ENCODE results near the gene NME3. TPM values are rescaled to one million over a fixed set of nuclear protein-coding genes. Genes with fewer than 3 reads are reported as not detected.
A peak's percentile ranks its signal among the peaks of the same experiment; 100 is the strongest.

NME3 gene
- total RNA-seq, 1 donor from 2014 or later = 326 TPM

- no peak for DNase-seq (ENCODE audit: low spot score in 2 of 2)
- H3K27me3 ChIP-seq = no peaks in the 10 kb centered on the region
- H3K4me3 ChIP-seq = no peak overlapping the region
- peaks cover 19 to 25% of the 10 kb centered on the region in 2 donors for H3K4me1 ChIP-seq
- no peak for TF ChIP-seq CTCF (IDR thresholded peaks at IDR 0.05)
- H3K27ac ChIP-seq = no peak overlapping the region
- no peaks in the 10 kb centered on the region for H3K9me3 ChIP-seq
- peaks cover 41 to 51% of the 10 kb centered on the region in 2 donors for H3K36me3 ChIP-seq
- intact Hi-C loops (cut with DNase I) = no loop called here
Measured at GRCh38 chr16:1775006-1775845, 3.9 kb upstream of the NME3 start.

- TF ChIP-seq CTCF (IDR thresholded peaks at IDR 0.05) = no peak
- Histone ChIP-seq H3K27me3 (no peaks in the 10 kb centered on the region), H3K27ac (peak overlapping the region; percentile 95), H3K9me3 (no peaks in the 10 kb centered on the region), H3K4me1 (peaks cover 19 to 28% of the 10 kb centered on the region in 2 donors), H3K4me3 (peak overlapping the region; percentile 98 to 99), H3K36me3 (peaks cover 33 to 42% of the 10 kb centered on the region in 2 donors)
- DNase-seq (ENCODE audit: low spot score in 2 of 2) = no peak
- intact Hi-C loops (cut with DNase I) = loop anchor here (5.0 kb wide), 1 partner anchor 97 kb away; the partner anchor contains the start of gene JPT2
Measured at GRCh38 chr16:1774448-1774780, 3.1 kb upstream of the NME3 start.

GRCh38 chr16:1773703-1774447 lies 2.5 kb upstream of the NME3 start:
- peaks cover 19 to 28% of the 10 kb centered on the region in 2 donors for H3K4me1 ChIP-seq
- H3K36me3 ChIP-seq = peaks cover 30 to 43% of the 10 kb centered on the region in 2 donors
- no peak for TF ChIP-seq CTCF (IDR thresholded peaks at IDR 0.05)
- intact Hi-C loops (cut with DNase I) = loop anchor here (1.0 to 5.0 kb wide), 3 partner anchors 8 to 97 kb away; partner anchors contain the start of genes FAHD1, HAGH, JPT2 and NUBP2
- peak overlapping the region; percentile 98 to 99 for H3K4me3 ChIP-seq
- H3K27me3 ChIP-seq = no peaks in the 10 kb centered on the region
- DNase-seq (ENCODE audit: low spot score in 2 of 2) = no peak
- H3K27ac ChIP-seq = peak overlapping the region; percentile 95
- H3K9me3 ChIP-seq = no peaks in the 10 kb centered on the region

- peak; percentile 68 to 82 (median 75) for TF ChIP-seq CTCF (IDR thresholded peaks at IDR 0.05)
- peak within 1 kb of the TSS; percentile 95 for H3K27ac ChIP-seq
- peak within 1 kb of the TSS; percentile 98 to 99 for H3K4me3 ChIP-seq
- intact Hi-C loops (cut with DNase I) = loop anchor here (1.0 to 5.0 kb wide), 3 partner anchors 9 to 96 kb away; partner anchors contain the start of genes FAHD1, HAGH, JPT2 and NUBP2
- DNase-seq (ENCODE audit: low spot score in 2 of 2) = peak in 1 of 2 donors; percentile 88
- no peaks in the 10 kb centered on the region for H3K27me3 ChIP-seq
- H3K9me3 ChIP-seq = no peaks in the 10 kb centered on the region
- peaks cover 19 to 28% of the 10 kb centered on the region in 2 donors for H3K4me1 ChIP-seq
- peaks cover 26 to 44% of the 10 kb centered on the region in 2 donors for H3K36me3 ChIP-seq
Measured at GRCh38 chr16:1772908-1773702, 1.8 kb upstream of the NME3 start, which contains the start of gene MRPS34. Gene MRPS34 (minus strand): TSS chr16:1773134. CDS start chr16:1773119, 15 bp downstream.

GRCh38 chr16:1772362-1772907 lies 1.1 kb upstream of the NME3 start, which contains the start of gene EME2:
Gene EME2 (plus strand): TSS chr16:1772810. CDS start chr16:1773228, 418 bp downstream.
- peaks cover 19 to 28% of the 10 kb centered on the region in 2 donors for H3K4me1 ChIP-seq
- H3K27me3 ChIP-seq = no peaks in the 10 kb centered on the region
- DNase-seq (ENCODE audit: low spot score in 2 of 2) = no peak
- intact Hi-C loops (cut with DNase I) = loop anchor here (2.0 to 5.0 kb wide), 2 partner anchors 54 to 95 kb away; partner anchors contain the start of genes FAHD1, HAGH and JPT2
- no peak for TF ChIP-seq CTCF (IDR thresholded peaks at IDR 0.05)
- no peaks in the 10 kb centered on the region for H3K9me3 ChIP-seq
- peaks cover 26 to 44% of the 10 kb centered on the region in 2 donors for H3K36me3 ChIP-seq
- H3K27ac ChIP-seq = peak within 1 kb of the TSS; percentile 95
- peak within 1 kb of the TSS; percentile 98 to 99 for H3K4me3 ChIP-seq
